GM12875 (cell line): ENCODE data around the gene NUP133.
"Not testable (repeated sequence)": the region's sequence is repeated elsewhere in the genome, so short reads cannot be mapped to it uniquely, and the experiment has no call there.

Experiments used
- H3K4me3 ChIP-seq: one replicate; pipeline ENCODE4 v1.5.1; 2011; ENCODE audit warnings: low read depth, low read length, control low read depth
- CTCF ChIP-seq: IDR thresholded peaks from 2 replicates; pipeline ENCODE4 v1.5.1; 2011; ENCODE audit warnings: low read depth, mild to moderate bottlenecking, control low read depth, inconsistent platforms, low read length, moderate library complexity, borderline replicate concordance; ENCODE audit not compliant: insufficient read depth

The NUP133 gene

GRCh38 chr1:229531326-229531725, 23.2 kb upstream of the NUP133 start:
- no peak for TF ChIP-seq CTCF
- H3K4me3 ChIP-seq: no peak overlapping the region

- no peak for TF ChIP-seq CTCF
- H3K4me3 ChIP-seq: no peak overlapping the region
These were observed 21.5 kb upstream of the NUP133 start for GRCh38 chr1:229529639-229530038.

GRCh38 chr1:229526695-229527094, 18.6 kb upstream of the NUP133 start:
- TF ChIP-seq CTCF: no peak
- H3K4me3 ChIP-seq: no peak overlapping the region

- H3K4me3 ChIP-seq: no peak overlapping the region
- no peak for TF ChIP-seq CTCF
These were observed 14.9 kb upstream of the NUP133 start for GRCh38 chr1:229523052-229523451.

GRCh38 chr1:229514578-229515275, 6.6 kb upstream of the NUP133 start:
- peak; percentile 71 for TF ChIP-seq CTCF
- H3K4me3 ChIP-seq: no peak overlapping the region

GRCh38 chr1:229511625-229512024, 3.5 kb upstream of the NUP133 start:
- not testable (repeated sequence) for H3K4me3 ChIP-seq

- H3K4me3 ChIP-seq: not testable (repeated sequence)
These were observed 3.1 kb upstream of the NUP133 start for GRCh38 chr1:229511201-229511600.

GRCh38 chr1:229509576-229509975, 1.4 kb upstream of the NUP133 start:
- H3K4me3 ChIP-seq: no peak overlapping the region
- TF ChIP-seq CTCF: no peak
